ENCODE measurements around the gene EPB41L3. TPM values are rescaled to one million over a fixed set of nuclear protein-coding genes. Genes with fewer than 3 reads are reported as not detected.

EPB41L3 gene
- total RNA-seq, 1 donor from 2014 or later = 58.1 TPM

- no peaks in the 10 kb centered on the region for H3K9me3 Mint-ChIP-seq
- peaks cover 17% of the 10 kb centered on the region for H3K4me1 Mint-ChIP-seq (ENCODE audit: unreplicated experiment)
- H3K4me3 Mint-ChIP-seq = no peak overlapping the region
- no peak for DNase-seq (ENCODE audit: extremely low spot score, unreplicated experiment)
- no peak for TF ChIP-seq CTCF (conservative IDR thresholded peaks at IDR 0.05)
- no peak overlapping the region for H3K27ac Mint-ChIP-seq
- no peaks in the 10 kb centered on the region for H3K27me3 Mint-ChIP-seq
- no peaks in the 10 kb centered on the region for H3K36me3 Mint-ChIP-seq
These were observed 124.2 kb downstream of the EPB41L3 start for GRCh38 chr18:5419601-5420000.

GRCh38 chr18:5419030-5419429 lies 124.8 kb downstream of the EPB41L3 start:
- Mint-ChIP-seq H3K9me3 (no peaks in the 10 kb centered on the region), H3K4me3 (no peak overlapping the region), H3K27me3 (no peaks in the 10 kb centered on the region), H3K27ac (no peak overlapping the region), H3K4me1 (ENCODE audit: unreplicated experiment) (peaks cover 20% of the 10 kb centered on the region), H3K36me3 (no peaks in the 10 kb centered on the region)
- DNase-seq (ENCODE audit: extremely low spot score, unreplicated experiment) = no peak
- TF ChIP-seq CTCF (conservative IDR thresholded peaks at IDR 0.05) = no peak

GRCh38 chr18:5417342-5417741 lies 126.5 kb downstream of the EPB41L3 start:
- Mint-ChIP-seq H3K9me3 (no peaks in the 10 kb centered on the region), H3K27ac (peak overlapping the region; percentile 67), H3K27me3 (no peaks in the 10 kb centered on the region), H3K4me1 (ENCODE audit: unreplicated experiment) (peaks cover 20% of the 10 kb centered on the region), H3K36me3 (no peaks in the 10 kb centered on the region), H3K4me3 (no peak overlapping the region)
- DNase-seq (ENCODE audit: extremely low spot score, unreplicated experiment) = no peak
- TF ChIP-seq CTCF (conservative IDR thresholded peaks at IDR 0.05) = no peak

GRCh38 chr18:5416112-5416511 lies 127.7 kb downstream of the EPB41L3 start:
- DNase-seq (ENCODE audit: extremely low spot score, unreplicated experiment) = no peak
- Mint-ChIP-seq H3K9me3 (no peaks in the 10 kb centered on the region), H3K27me3 (no peaks in the 10 kb centered on the region), H3K36me3 (no peaks in the 10 kb centered on the region), H3K4me3 (no peak overlapping the region), H3K4me1 (ENCODE audit: unreplicated experiment) (peaks cover 20% of the 10 kb centered on the region), H3K27ac (no peak overlapping the region)
- no peak for TF ChIP-seq CTCF (conservative IDR thresholded peaks at IDR 0.05)

GRCh38 chr18:5415665-5416064 lies 128.1 kb downstream of the EPB41L3 start:
- Mint-ChIP-seq H3K4me3 (no peak overlapping the region), H3K36me3 (no peaks in the 10 kb centered on the region), H3K27ac (no peak overlapping the region), H3K4me1 (ENCODE audit: unreplicated experiment) (peaks cover 20% of the 10 kb centered on the region), H3K27me3 (no peaks in the 10 kb centered on the region), H3K9me3 (no peaks in the 10 kb centered on the region)
- no peak for TF ChIP-seq CTCF (conservative IDR thresholded peaks at IDR 0.05)
- DNase-seq (ENCODE audit: extremely low spot score, unreplicated experiment) = no peak

- Mint-ChIP-seq H3K9me3 (no peaks in the 10 kb centered on the region), H3K27me3 (no peaks in the 10 kb centered on the region), H3K27ac (peak overlapping the region; percentile 50), H3K36me3 (no peaks in the 10 kb centered on the region), H3K4me3 (no peak overlapping the region), H3K4me1 (ENCODE audit: unreplicated experiment) (peaks cover 20% of the 10 kb centered on the region)
- no peak for TF ChIP-seq CTCF (conservative IDR thresholded peaks at IDR 0.05)
- no peak for DNase-seq (ENCODE audit: extremely low spot score, unreplicated experiment)
These were observed 128.8 kb downstream of the EPB41L3 start for GRCh38 chr18:5415031-5415430.
